ENCODE data around the gene ZSWIM6. TPM values are rescaled to one million over a fixed set of nuclear protein-coding genes. Genes with fewer than 3 reads are reported as not detected.
A peak's percentile ranks its signal among the peaks of the same experiment; 100 is the strongest.

Gene ZSWIM6
- polyA plus RNA-seq, 3 donors = 1.7 to 33.5 (median 2.7) TPM

DNA sequence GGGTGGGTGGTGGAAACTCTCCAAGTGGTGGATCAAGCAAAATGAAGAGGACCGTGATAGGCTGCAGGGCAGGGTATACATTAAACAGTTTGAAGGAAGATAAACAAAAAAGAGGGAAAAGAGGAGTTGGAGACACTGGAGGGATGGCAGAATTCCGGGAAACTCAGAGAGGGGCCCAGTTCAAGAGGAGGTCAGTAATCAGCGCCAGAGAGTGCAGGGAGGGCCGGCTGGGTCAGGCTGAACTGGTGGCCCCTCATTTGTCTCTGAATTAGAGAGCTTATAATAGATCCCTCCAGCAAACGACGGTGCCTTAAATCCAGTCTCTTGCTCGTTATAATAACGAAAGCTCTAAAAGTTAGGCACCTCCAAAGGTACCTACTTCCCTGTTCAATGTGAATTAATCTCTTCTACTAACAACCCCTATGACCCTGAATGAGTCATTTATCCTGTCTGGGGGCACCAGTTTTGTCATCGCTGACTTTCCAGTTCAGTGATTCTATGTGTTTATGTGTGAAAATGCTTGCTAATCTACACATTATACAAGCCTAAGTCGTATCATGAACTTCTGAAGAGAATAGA, 2.4 kb upstream of the ZSWIM6 start:
- Histone ChIP-seq H2AFZ (ENCODE audit: insufficient read depth, low read depth, low read length, poor library complexity, severe bottlenecking) (peak overlapping the region; percentile 85), H3K79me2 (ENCODE audit: insufficient read depth, low read length) (peaks cover 32% of the 10 kb centered on the region), H3K9me3 (replicated peaks in 1 of 2; ENCODE audit: control insufficient read depth in 1 of 2, insufficient read depth in 1 of 2, low read length in 2 of 2) (no peaks in the 10 kb centered on the region), H3K4me2 (replicated peaks; ENCODE audit: extremely low read depth, low read length, poor library complexity, severe bottlenecking) (peak overlapping the region; percentile 95), H3K4me3 (replicated peaks in 1 of 3; ENCODE audit: low read depth in 2 of 3, low read length in 3 of 3) (peak overlapping the region; percentile 50 to 94 (median 79)), H4K20me1 (ENCODE audit: insufficient read depth, low read length) (peaks cover 19% of the 10 kb centered on the region), H3K27ac (ENCODE audit: low read depth in 1 of 2, low read length in 2 of 2) (peak overlapping the region in 1 of 2 donors; percentile 89), H3K9ac (ENCODE audit: insufficient read depth, low read length, poor library complexity, severe bottlenecking) (peak overlapping the region; percentile 89), H3K4me1 (ENCODE audit: control insufficient read depth in 1 of 2, insufficient read depth in 2 of 2, low read length in 2 of 2) (peaks cover 41 to 48% of the 10 kb centered on the region in 2 donors), H3K36me3 (replicated peaks in 1 of 2; ENCODE audit: control insufficient read depth in 1 of 2, insufficient read depth in 2 of 2, low read length in 2 of 2) (no peaks in the 10 kb centered on the region), H3K27me3 (ENCODE audit: control insufficient read depth in 2 of 2, insufficient read depth in 2 of 2, low read length in 2 of 2) (no peaks in the 10 kb centered on the region)
- intact Hi-C loops (cut with micrococcal nuclease) = loop anchor here (2.0 to 10.0 kb wide), 6 partner anchors 15 to 275 kb away; partner anchors contain the start of gene SMIM15 (in 2 of the 2)
- H3K27me3 Mint-ChIP-seq (ENCODE audit: low read depth in 3 of 3) = peaks cover 0 to 2% (median 0%) of the 10 kb centered on the region in 3 donors
- no peaks in the 10 kb centered on the region for H3K9me3 Mint-ChIP-seq
- 89% methylated on average over 6 of the region's 10 CpGs for WGBS (ENCODE audit: insufficient coverage)
- peaks cover 7 to 19% of the 10 kb centered on the region in 2 donors for H3K36me3 Mint-ChIP-seq
- TF ChIP-seq, protein P1, sequence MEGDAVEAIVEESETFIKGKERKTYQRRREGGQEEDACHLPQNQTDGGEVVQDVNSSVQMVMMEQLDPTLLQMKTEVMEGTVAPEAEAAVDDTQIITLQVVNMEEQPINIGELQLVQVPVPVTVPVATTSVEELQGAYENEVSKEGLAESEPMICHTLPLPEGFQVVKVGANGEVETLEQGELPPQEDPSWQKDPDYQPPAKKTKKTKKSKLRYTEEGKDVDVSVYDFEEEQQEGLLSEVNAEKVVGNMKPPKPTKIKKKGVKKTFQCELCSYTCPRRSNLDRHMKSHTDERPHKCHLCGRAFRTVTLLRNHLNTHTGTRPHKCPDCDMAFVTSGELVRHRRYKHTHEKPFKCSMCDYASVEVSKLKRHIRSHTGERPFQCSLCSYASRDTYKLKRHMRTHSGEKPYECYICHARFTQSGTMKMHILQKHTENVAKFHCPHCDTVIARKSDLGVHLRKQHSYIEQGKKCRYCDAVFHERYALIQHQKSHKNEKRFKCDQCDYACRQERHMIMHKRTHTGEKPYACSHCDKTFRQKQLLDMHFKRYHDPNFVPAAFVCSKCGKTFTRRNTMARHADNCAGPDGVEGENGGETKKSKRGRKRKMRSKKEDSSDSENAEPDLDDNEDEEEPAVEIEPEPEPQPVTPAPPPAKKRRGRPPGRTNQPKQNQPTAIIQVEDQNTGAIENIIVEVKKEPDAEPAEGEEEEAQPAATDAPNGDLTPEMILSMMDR (IDR thresholded peaks at IDR 0.05) = no peak
- peak overlapping the region; percentile 91 to 97 (median 94) for H3K27ac Mint-ChIP-seq
- peak overlapping the region; percentile 90 to 94 for H3K4me3 Mint-ChIP-seq
- DNase-seq = peak; percentile 60 to 89 (median 87)
- H3K4me1 Mint-ChIP-seq = peaks cover 42% of the 10 kb centered on the region

DNA sequence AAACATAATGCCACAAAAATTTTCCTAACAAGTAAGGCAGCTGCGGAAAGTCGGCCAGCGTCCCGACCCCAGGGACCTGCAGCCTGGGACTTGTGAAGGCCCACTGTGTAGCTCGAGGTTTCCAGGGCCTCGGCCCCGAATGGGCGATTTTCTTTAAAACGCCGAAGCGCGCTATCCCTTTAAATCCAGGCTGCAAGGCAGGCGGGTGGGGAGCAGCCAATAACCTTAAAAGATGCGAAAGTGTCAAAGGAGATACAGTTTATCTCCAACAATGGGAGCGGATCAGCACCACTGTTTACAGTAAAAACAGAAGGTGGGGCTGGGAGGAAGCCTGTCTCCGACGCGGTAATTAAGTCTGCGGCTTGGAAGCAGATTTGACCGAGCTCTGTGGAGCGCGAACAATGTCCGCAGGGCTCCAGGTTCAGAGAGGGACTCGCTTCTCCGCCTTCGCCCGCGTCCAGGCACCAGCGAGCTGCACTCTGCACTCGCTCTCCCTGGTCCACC, 1.7 kb upstream of the ZSWIM6 start:
- Mint-ChIP-seq H3K4me3 (peak overlapping the region; percentile 90 to 94), H3K9me3 (no peaks in the 10 kb centered on the region), H3K27me3 (ENCODE audit: low read depth in 3 of 3) (peaks cover 0 to 2% (median 0%) of the 10 kb centered on the region in 3 donors), H3K27ac (peak overlapping the region; percentile 91 to 97 (median 94)), H3K36me3 (peaks cover 14 to 27% of the 10 kb centered on the region in 2 donors), H3K4me1 (peaks cover 49% of the 10 kb centered on the region)
- H3K79me2 ChIP-seq (ENCODE audit: insufficient read depth, low read length) = peaks cover 40% of the 10 kb centered on the region
- WGBS (ENCODE audit: insufficient coverage) = 1% methylated on average over 30 of the region's 30 CpGs
- H3K27me3 ChIP-seq (ENCODE audit: control insufficient read depth in 2 of 2, insufficient read depth in 2 of 2, low read length in 2 of 2) = no peaks in the 10 kb centered on the region
- TF ChIP-seq, protein P1 (IDR thresholded peaks at IDR 0.05) = no peak
- peak in 2 of 3 donors; percentile 17 to 26 for DNase-seq
- intact Hi-C loops (cut with micrococcal nuclease) = loop anchor here (2.0 to 10.0 kb wide), 5 partner anchors 53 to 276 kb away; partner anchors contain the start of gene SMIM15 (in 2 of the 2)
- H3K4me3 ChIP-seq (replicated peaks in 1 of 3; ENCODE audit: low read depth in 2 of 3, low read length in 3 of 3) = peak overlapping the region; percentile 50 to 94 (median 79)
- H3K4me1 ChIP-seq (ENCODE audit: control insufficient read depth in 1 of 2, insufficient read depth in 2 of 2, low read length in 2 of 2) = peaks cover 46 to 51% of the 10 kb centered on the region in 2 donors
- peak overlapping the region; percentile 87 to 89 for H3K27ac ChIP-seq (ENCODE audit: low read depth in 1 of 2, low read length in 2 of 2)
- peaks cover 27% of the 10 kb centered on the region for H4K20me1 ChIP-seq (ENCODE audit: insufficient read depth, low read length)
- no peaks in the 10 kb centered on the region for H3K36me3 ChIP-seq (replicated peaks in 1 of 2; ENCODE audit: control insufficient read depth in 1 of 2, insufficient read depth in 2 of 2, low read length in 2 of 2)
- H3K9ac ChIP-seq (ENCODE audit: insufficient read depth, low read length, poor library complexity, severe bottlenecking) = peak overlapping the region; percentile 89
- no peaks in the 10 kb centered on the region for H3K9me3 ChIP-seq (replicated peaks in 1 of 2; ENCODE audit: control insufficient read depth in 1 of 2, insufficient read depth in 1 of 2, low read length in 2 of 2)
- H3K4me2 ChIP-seq (replicated peaks; ENCODE audit: extremely low read depth, low read length, poor library complexity, severe bottlenecking) = peak overlapping the region; percentile 95
- peak overlapping the region; percentile 85 for H2AFZ ChIP-seq (ENCODE audit: insufficient read depth, low read depth, low read length, poor library complexity, severe bottlenecking)
